HepG2 (cell line): Measurements from ENCODE around the gene OSBPL10. TPM values are rescaled to one million over a fixed set of nuclear protein-coding genes. Genes with fewer than 3 reads are reported as not detected.

Experiments used
- FOSL2 ChIP-seq: sonication (generic); formaldehyde crosslinking; IDR thresholded peaks from 2 replicates; pipeline ENCODE4 v1.4.0; 2020; ENCODE audit warnings: missing genetic modification reagents
- HNRNPL ChIP-seq: fragments of 200-400 bp; formaldehyde crosslinking; IDR thresholded peaks from 2 replicates; pipeline ENCODE4 v1.6.1; 2017; ENCODE audit warnings: mild to moderate bottlenecking, low read depth, low read length
- JUND ChIP-seq: sonication (generic); formaldehyde crosslinking; IDR thresholded peaks from 2 replicates; pipeline ENCODE4 v1.8.0; 2022; ENCODE audit warnings: mild to moderate bottlenecking, missing genetic modification reagents
- RARG ChIP-seq: sonication (generic); formaldehyde crosslinking; IDR thresholded peaks from 2 replicates; pipeline ENCODE4 v1.4.0; 2020; ENCODE audit warnings: low read depth, mild to moderate bottlenecking, missing genetic modification reagents
- ZNF124 ChIP-seq: sonication (generic); formaldehyde crosslinking; IDR thresholded peaks from 2 replicates; pipeline ENCODE4 v1.4.0; 2020; ENCODE audit warnings: missing genetic modification reagents
- ZNF205 ChIP-seq: IDR thresholded peaks from 2 replicates; pipeline ENCODE4 v1.6.1; 2018; ENCODE audit warnings: missing biosample characterization, missing genetic modification reagents
- ZNF253 ChIP-seq: sonication (generic); formaldehyde crosslinking; IDR thresholded peaks from 2 replicates; pipeline ENCODE4 v1.8.0; 2022; ENCODE audit warnings: mild to moderate bottlenecking, missing genetic modification reagents, borderline replicate concordance
- ZNF282 ChIP-seq: fragments of 450-650 bp; IDR thresholded peaks from 2 replicates; pipeline ENCODE4 v1.6.1; 2018; ENCODE audit not compliant: partially characterized antibody
- ZNF331 ChIP-seq: sonication (generic); formaldehyde crosslinking; IDR thresholded peaks from 2 replicates; pipeline ENCODE4 v1.4.0; 2020; ENCODE audit warnings: missing genetic modification reagents
- polyA plus RNA-seq, 8 experiments: library from polyadenylated mRNA; depleted of rRNA in 3 of 8; stranded (reverse) in 7 of 8; unstranded in 1 of 8; fragments of >200 nt; fragmentation: Illumina TruSeq in 4 of 8; extraction: Trizol in 4 of 8; gene quantifications; 2 replicates each; pipeline versions ENCODE4 v1.2.1 to v1.2.3, GENCODE V29; 2011 to 2016; ENCODE audit warnings: low read depth in 4 of 8, missing spikeins in 1 of 8, mixed read lengths in 1 of 8; ENCODE audit not compliant: insufficient read depth in 1 of 8
- total RNA-seq, 5 experiments: library from RNA; depleted of rRNA; stranded (reverse); fragments of >200 nt; fragmentation: Illumina TruSeq; extraction: Trizol; gene quantifications; 2 replicates each; pipeline ENCODE4 v1.2.3, GENCODE V29; 2016; ENCODE audit warnings: low read depth in 1 of 5
- TF ChIP-seq, protein P1 (sequence below): sonication (generic); formaldehyde crosslinking; IDR thresholded peaks from 2 replicates; pipeline ENCODE4 v1.8.0; 2022; ENCODE audit warnings: missing genetic modification reagents, mild to moderate bottlenecking, borderline replicate concordance
- TF ChIP-seq, protein P2 (sequence below): sonication (generic); formaldehyde crosslinking; IDR thresholded peaks from 2 replicates; pipeline ENCODE4 v1.4.0; 2020; ENCODE audit warnings: missing genetic modification reagents
- TF ChIP-seq, protein P3 (sequence below): fragments of 450-650 bp; IDR thresholded peaks from 2 replicates; pipeline ENCODE4 v1.6.1; 2017; ENCODE audit warnings: mild to moderate bottlenecking
- TF ChIP-seq, protein P4 (sequence below): sonication (generic); formaldehyde crosslinking; IDR thresholded peaks from 2 replicates; pipeline ENCODE4 v1.4.0; 2020; ENCODE audit warnings: missing genetic modification reagents, mild to moderate bottlenecking, borderline replicate concordance
- TF ChIP-seq, protein P5 (sequence below): sonication (generic); formaldehyde crosslinking; IDR thresholded peaks from 2 replicates; pipeline ENCODE4 v1.4.0; 2020; ENCODE audit warnings: missing genetic modification reagents

The OSBPL10 gene
- total and polyA plus RNA-seq, 2 of the 13 experiments (the other 11 are each of a cell fraction or from before 2014, with no cell fraction given): 10.3 to 28.6 TPM

DNA sequence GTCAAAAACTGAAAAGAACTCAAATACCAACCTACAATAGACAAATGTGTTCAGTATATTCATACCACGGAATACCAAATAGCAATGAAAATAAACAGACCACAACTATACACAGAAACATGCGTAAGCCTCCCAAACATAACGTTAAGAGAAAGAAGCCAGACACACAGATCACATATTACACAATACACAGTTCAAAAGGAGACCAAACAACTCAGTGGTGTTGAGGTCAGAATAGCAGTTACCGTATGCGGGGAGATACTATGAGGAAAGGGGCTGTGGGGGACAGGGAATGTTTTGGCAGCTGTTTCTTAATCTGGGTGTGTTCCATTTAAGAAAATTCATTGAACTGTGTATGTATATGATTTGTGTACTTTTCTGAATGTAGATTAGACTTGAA, 6.6 kb downstream of the OSBPL10 start (continued):
- TF ChIP-seq HNRNPL (no peak), ZNF331 (CRISPR knock-in tag) (peak; percentile 49; the same call in 1 of the 2 replicates), RARG (CRISPR knock-in tag) (no peak), ZNF205 (0 out of 2 replicates have a peak, but pooled peaks have one; percentile 66), ZNF124 (CRISPR knock-in tag) (no peak), ZNF282 (no peak), FOSL2 (peak; percentile 41), ZNF253 (CRISPR knock-in tag) (no peak), JUND (CRISPR knock-in tag) (no peak)
- TF ChIP-seq, protein P1, sequence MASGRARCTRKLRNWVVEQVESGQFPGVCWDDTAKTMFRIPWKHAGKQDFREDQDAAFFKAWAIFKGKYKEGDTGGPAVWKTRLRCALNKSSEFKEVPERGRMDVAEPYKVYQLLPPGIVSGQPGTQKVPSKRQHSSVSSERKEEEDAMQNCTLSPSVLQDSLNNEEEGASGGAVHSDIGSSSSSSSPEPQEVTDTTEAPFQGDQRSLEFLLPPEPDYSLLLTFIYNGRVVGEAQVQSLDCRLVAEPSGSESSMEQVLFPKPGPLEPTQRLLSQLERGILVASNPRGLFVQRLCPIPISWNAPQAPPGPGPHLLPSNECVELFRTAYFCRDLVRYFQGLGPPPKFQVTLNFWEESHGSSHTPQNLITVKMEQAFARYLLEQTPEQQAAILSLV (CRISPR knock-in tag): no peak
- TF ChIP-seq, protein P2, sequence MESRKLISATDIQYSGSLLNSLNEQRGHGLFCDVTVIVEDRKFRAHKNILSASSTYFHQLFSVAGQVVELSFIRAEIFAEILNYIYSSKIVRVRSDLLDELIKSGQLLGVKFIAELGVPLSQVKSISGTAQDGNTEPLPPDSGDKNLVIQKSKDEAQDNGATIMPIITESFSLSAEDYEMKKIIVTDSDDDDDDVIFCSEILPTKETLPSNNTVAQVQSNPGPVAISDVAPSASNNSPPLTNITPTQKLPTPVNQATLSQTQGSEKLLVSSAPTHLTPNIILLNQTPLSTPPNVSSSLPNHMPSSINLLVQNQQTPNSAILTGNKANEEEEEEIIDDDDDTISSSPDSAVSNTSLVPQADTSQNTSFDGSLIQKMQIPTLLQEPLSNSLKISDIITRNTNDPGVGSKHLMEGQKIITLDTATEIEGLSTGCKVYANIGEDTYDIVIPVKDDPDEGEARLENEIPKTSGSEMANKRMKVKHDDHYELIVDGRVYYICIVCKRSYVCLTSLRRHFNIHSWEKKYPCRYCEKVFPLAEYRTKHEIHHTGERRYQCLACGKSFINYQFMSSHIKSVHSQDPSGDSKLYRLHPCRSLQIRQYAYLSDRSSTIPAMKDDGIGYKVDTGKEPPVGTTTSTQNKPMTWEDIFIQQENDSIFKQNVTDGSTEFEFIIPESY (CRISPR knock-in tag): 0 out of 2 replicates have a peak, but pooled peaks have one; percentile 31
- TF ChIP-seq, protein P3, sequence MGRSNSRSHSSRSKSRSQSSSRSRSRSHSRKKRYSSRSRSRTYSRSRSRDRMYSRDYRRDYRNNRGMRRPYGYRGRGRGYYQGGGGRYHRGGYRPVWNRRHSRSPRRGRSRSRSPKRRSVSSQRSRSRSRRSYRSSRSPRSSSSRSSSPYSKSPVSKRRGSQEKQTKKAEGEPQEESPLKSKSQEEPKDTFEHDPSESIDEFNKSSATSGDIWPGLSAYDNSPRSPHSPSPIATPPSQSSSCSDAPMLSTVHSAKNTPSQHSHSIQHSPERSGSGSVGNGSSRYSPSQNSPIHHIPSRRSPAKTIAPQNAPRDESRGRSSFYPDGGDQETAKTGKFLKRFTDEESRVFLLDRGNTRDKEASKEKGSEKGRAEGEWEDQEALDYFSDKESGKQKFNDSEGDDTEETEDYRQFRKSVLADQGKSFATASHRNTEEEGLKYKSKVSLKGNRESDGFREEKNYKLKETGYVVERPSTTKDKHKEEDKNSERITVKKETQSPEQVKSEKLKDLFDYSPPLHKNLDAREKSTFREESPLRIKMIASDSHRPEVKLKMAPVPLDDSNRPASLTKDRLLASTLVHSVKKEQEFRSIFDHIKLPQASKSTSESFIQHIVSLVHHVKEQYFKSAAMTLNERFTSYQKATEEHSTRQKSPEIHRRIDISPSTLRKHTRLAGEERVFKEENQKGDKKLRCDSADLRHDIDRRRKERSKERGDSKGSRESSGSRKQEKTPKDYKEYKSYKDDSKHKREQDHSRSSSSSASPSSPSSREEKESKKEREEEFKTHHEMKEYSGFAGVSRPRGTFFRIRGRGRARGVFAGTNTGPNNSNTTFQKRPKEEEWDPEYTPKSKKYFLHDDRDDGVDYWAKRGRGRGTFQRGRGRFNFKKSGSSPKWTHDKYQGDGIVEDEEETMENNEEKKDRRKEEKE: no peak
- TF ChIP-seq, protein P4, sequence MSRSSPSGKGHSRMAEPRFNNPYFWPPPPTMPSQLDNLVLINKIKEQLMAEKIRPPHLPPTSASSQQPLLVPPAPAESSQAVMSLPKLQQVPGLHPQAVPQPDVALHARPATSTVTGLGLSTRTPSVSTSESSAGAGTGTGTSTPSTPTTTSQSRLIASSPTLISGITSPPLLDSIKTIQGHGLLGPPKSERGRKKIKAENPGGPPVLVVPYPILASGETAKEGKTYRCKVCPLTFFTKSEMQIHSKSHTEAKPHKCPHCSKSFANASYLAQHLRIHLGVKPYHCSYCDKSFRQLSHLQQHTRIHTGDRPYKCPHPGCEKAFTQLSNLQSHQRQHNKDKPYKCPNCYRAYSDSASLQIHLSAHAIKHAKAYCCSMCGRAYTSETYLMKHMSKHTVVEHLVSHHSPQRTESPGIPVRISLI (CRISPR knock-in tag): no peak
- TF ChIP-seq, protein P5, sequence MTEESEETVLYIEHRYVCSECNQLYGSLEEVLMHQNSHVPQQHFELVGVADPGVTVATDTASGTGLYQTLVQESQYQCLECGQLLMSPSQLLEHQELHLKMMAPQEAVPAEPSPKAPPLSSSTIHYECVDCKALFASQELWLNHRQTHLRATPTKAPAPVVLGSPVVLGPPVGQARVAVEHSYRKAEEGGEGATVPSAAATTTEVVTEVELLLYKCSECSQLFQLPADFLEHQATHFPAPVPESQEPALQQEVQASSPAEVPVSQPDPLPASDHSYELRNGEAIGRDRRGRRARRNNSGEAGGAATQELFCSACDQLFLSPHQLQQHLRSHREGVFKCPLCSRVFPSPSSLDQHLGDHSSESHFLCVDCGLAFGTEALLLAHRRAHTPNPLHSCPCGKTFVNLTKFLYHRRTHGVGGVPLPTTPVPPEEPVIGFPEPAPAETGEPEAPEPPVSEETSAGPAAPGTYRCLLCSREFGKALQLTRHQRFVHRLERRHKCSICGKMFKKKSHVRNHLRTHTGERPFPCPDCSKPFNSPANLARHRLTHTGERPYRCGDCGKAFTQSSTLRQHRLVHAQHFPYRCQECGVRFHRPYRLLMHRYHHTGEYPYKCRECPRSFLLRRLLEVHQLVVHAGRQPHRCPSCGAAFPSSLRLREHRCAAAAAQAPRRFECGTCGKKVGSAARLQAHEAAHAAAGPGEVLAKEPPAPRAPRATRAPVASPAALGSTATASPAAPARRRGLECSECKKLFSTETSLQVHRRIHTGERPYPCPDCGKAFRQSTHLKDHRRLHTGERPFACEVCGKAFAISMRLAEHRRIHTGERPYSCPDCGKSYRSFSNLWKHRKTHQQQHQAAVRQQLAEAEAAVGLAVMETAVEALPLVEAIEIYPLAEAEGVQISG: no peak
